Neutrophil (primary cell): ENCODE measurements around the gene GRIPAP1.

Experiments
- H3K27ac ChIP-seq: fragments of 200-600 bp; sonication (generic); 2 replicates; pipeline ENCODE4 v1.5.1; 2016; ENCODE audit warnings: mild to moderate bottlenecking, moderate library complexity
- H3K27me3 ChIP-seq: fragments of 200-600 bp; sonication (generic); 2 replicates; pipeline ENCODE4 v1.6.0; 2016; ENCODE audit warnings: mild to moderate bottlenecking
- H3K36me3 ChIP-seq: fragments of 200-600 bp; sonication (generic); 2 replicates; pipeline ENCODE4 v1.5.1; 2017
- H3K4me1 ChIP-seq, 2 experiments: fragments of 200-600 bp in 1 of 2; sonication (generic) in 1 of 2; 1 replicate in 1 of 2; 2 replicates in 1 of 2; pipeline versions ENCODE4 v1.5.1 to v1.6.1; 2013 to 2016; ENCODE audit warnings: low read depth in 1 of 2, low read length in 1 of 2, mild to moderate bottlenecking in 1 of 2, moderate library complexity in 1 of 2; ENCODE audit not compliant: control insufficient read depth in 1 of 2, insufficient read depth in 1 of 2
- H3K4me3 ChIP-seq, 2 experiments: fragments of 200-600 bp in 1 of 2; sonication (generic) in 1 of 2; 1 replicate in 1 of 2; 2 replicates in 1 of 2; pipeline ENCODE4 v1.5.1; 2013 to 2016; ENCODE audit warnings: low read depth in 1 of 2, low read length in 1 of 2, mild to moderate bottlenecking in 1 of 2, moderate library complexity in 1 of 2
- H3K9me3 ChIP-seq: fragments of 200-600 bp; sonication (generic); 2 replicates; pipeline ENCODE4 v1.5.1; 2016
- TF ChIP-seq, protein P1 (sequence below): fragments of 200-600 bp; sonication (generic); IDR thresholded peaks from 2 replicates; pipeline ENCODE4 v1.5.1; 2016; ENCODE audit warnings: antibody characterized with exemption

The GRIPAP1 gene

GRCh38 chrX:48966796-48967579 lies 35.1 kb downstream of the GRIPAP1 start:
- Histone ChIP-seq H3K36me3 (peaks cover 4% of the 10 kb centered on the region), H3K27me3 (peaks cover 14% of the 10 kb centered on the region), H3K9me3 (no peaks in the 10 kb centered on the region), H3K4me3 (no peak overlapping the region), H3K4me1 (peaks cover 0 to 15% of the 10 kb centered on the region in 2 experiments), H3K27ac (no peak overlapping the region)
- TF ChIP-seq, protein P1, sequence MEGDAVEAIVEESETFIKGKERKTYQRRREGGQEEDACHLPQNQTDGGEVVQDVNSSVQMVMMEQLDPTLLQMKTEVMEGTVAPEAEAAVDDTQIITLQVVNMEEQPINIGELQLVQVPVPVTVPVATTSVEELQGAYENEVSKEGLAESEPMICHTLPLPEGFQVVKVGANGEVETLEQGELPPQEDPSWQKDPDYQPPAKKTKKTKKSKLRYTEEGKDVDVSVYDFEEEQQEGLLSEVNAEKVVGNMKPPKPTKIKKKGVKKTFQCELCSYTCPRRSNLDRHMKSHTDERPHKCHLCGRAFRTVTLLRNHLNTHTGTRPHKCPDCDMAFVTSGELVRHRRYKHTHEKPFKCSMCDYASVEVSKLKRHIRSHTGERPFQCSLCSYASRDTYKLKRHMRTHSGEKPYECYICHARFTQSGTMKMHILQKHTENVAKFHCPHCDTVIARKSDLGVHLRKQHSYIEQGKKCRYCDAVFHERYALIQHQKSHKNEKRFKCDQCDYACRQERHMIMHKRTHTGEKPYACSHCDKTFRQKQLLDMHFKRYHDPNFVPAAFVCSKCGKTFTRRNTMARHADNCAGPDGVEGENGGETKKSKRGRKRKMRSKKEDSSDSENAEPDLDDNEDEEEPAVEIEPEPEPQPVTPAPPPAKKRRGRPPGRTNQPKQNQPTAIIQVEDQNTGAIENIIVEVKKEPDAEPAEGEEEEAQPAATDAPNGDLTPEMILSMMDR = no peak

- no peak overlapping the region for H3K4me3 ChIP-seq
- peaks cover 0 to 13% of the 10 kb centered on the region in 2 experiments for H3K4me1 ChIP-seq
- H3K27me3 ChIP-seq = peaks cover 4% of the 10 kb centered on the region
- H3K27ac ChIP-seq = no peak overlapping the region
- TF ChIP-seq, protein P1 = no peak
- peaks cover 4% of the 10 kb centered on the region for H3K36me3 ChIP-seq
- no peaks in the 10 kb centered on the region for H3K9me3 ChIP-seq
Measured at GRCh38 chrX:48965959-48966358, 36.1 kb downstream of the GRIPAP1 start.

- Histone ChIP-seq H3K4me1 (peaks cover 0 to 22% of the 10 kb centered on the region in 2 experiments), H3K36me3 (peaks cover 4% of the 10 kb centered on the region), H3K27me3 (no peaks in the 10 kb centered on the region), H3K9me3 (no peaks in the 10 kb centered on the region), H3K4me3 (no peak overlapping the region), H3K27ac (no peak overlapping the region)
- TF ChIP-seq, protein P1 = no peak
Measured at GRCh38 chrX:48961585-48962091, 40.4 kb downstream of the GRIPAP1 start.

DNA sequence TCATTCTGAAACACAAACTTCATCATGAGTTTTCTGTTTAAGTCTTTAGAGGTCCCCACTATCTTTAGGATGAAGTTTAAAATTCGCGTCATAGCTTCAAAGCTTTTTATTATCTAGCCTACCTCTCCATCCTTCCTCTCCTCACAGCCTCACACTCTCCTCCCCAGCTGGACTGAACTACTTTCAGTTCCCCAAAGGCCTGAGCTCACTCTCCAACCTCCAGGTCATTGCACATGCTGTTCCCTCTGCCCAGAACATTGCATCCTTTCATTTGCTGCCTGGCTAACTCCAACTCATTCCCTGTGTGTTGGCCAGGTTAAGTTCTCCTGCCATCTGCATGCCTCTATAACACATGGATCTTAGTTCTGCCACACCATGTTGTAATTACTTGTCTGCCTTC lies 41.8 kb downstream of the GRIPAP1 start:
- TF ChIP-seq, protein P1 = no peak
- Histone ChIP-seq H3K27me3 (no peaks in the 10 kb centered on the region), H3K27ac (no peak overlapping the region), H3K36me3 (peaks cover 3% of the 10 kb centered on the region), H3K9me3 (no peaks in the 10 kb centered on the region), H3K4me3 (no peak overlapping the region), H3K4me1 (peaks cover 11 to 36% of the 10 kb centered on the region in 2 experiments)

- Histone ChIP-seq H3K27me3 (no peaks in the 10 kb centered on the region), H3K27ac (peak overlapping the region; percentile 100), H3K4me3 (peak overlapping the region; percentile 65 to 86), H3K4me1 (peaks cover 24 to 49% of the 10 kb centered on the region in 2 experiments), H3K36me3 (peaks cover 8% of the 10 kb centered on the region), H3K9me3 (no peaks in the 10 kb centered on the region)
- TF ChIP-seq, protein P1 = no peak
Measured at GRCh38 chrX:48958635-48959094, 43.4 kb downstream of the GRIPAP1 start.
